Stimulated activated CD4-positive, alpha-beta T cell treated with anti-CD3 and anti-CD28 coated beads, Interleukin-1b, Interleukin-23, amount 100 ng/mL, for 24 hours (primary cell): ENCODE measurements around the gene SENP2.
"Not testable (repeated sequence)": the region's sequence is repeated elsewhere in the genome, so short reads cannot be mapped to it uniquely, and the experiment has no call there.

Experiments used
- DNase-seq, 4 experiments: peaks; one replicate each; pipeline ENCODE4 v3.0.0-alpha.2; 2020; ENCODE audit warnings: low read depth in 4 of 4, low spot score in 1 of 4

Gene SENP2

DNA sequence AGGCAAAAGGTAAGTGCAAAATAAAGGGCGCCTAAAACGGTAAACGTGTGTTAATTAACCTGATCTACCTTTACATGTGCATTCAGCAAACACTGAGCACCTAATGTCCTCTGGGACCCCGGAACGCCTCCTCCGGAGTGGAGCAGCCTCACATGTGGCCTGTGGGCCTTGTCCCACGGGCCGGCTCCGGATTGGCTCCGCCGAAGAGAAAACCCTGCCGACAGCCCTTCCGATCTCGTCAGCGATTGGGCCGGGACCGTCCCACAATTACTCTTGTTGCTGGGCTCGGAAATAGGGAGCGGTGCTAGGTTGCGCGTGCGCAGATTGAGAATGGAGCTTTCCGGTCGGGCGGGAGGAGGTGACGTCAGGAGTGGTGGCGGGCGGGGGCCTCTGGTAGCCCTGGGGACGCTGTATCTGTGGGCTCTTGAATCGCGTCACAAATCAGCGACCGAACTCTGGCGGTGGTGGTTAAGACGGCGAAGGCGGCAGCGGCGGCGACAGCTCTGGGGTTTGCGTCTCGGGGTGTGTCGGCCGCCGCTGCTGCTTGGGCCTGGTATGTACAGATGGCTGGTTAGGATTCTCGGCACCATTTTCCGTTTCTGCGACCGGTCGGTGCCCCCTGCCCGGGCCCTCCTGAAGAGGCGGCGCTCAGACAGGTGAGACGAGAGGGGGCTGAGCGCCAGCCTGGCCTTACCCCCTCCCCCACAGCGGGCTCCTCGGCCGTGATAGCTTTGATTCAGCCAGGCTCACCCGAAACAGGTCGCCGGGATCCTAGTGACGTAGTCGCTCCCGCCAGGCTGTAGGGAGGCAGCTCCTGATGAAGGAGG is at the start of gene SENP2:
SENP2 (plus strand) TSS at position 437 of the 827 bp plus-strand sequence; CDS start at position 556, 119 bp downstream.
- peak; percentile 98 to 99 (median 99) for DNase-seq

DNA sequence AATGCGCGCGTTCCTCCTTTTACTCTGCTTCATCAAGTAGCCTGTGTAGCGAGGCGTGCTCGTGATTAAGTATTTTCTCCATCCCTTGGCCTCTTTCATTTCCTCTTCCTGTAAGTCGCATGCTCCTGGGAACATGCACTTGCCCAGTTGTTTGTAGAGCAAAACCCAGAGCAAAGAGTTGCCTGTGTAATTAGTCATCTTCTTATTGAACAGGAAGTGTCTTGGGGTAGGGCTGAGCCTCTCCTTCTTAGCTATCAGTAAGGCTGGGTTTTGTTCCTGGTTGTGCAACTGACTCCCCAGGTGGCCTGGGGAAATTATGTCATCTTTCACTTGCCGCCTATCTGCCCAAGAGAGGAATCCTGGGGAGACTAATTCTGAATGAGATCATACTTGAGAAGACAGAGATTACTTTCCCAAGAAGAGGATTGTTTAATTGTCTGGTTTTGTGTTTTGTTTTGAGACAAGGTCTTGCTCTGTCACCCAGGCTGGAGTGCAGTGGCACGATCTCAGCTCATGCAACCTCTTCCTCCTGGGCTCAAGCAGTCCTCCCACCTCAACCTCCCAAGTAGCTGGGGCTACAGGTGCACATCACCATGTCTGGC is 48.6 kb upstream of the SENP2 start:
- peak in 2 of 4 experiments; percentile 16 to 41 for DNase-seq

GRCh38 chr3:185539934-185540333 is 46.2 kb upstream of the SENP2 start:
- no peak for DNase-seq

GRCh38 chr3:185540695-185541094 is 45.4 kb upstream of the SENP2 start:
- DNase-seq: no peak

GRCh38 chr3:185549122-185549521 is 37.0 kb upstream of the SENP2 start:
- DNase-seq: no peak

- no peak for DNase-seq
Measured at GRCh38 chr3:185549651-185550111, 36.4 kb upstream of the SENP2 start.

- DNase-seq: no peak
Measured at GRCh38 chr3:185552358-185552877, 33.7 kb upstream of the SENP2 start, which contains the start of gene LIPH. TSS of gene LIPH (minus strand) at chr3:185552588. CDS start at chr3:185552471, 117 bp downstream.

GRCh38 chr3:185555101-185555501 is 31.0 kb upstream of the SENP2 start:
- DNase-seq: no peak

GRCh38 chr3:185555860-185556347 is 30.2 kb upstream of the SENP2 start:
- DNase-seq: no peak

- DNase-seq: not testable (repeated sequence)
Measured at GRCh38 chr3:185556640-185557039, 29.5 kb upstream of the SENP2 start.

DNA sequence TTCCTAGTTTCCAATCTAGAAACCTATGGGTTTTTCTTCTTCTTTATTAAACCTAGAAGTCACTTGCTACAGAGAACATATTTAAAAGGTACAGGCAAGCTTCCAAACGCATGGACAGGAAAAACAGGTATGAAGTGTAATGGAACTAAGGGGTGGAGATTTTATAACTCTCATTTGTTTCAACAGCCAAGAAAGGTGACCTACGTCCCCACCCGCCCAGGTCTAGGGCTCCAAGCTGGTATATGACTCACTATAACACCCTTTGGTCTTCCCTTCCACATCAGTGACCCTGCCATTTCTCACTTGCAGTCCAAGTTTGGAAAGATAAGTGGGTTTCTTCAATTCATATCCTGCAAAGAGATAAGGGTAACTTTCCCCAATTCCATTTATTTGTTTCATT is 27.7 kb upstream of the SENP2 start:
- no peak for DNase-seq

DNA sequence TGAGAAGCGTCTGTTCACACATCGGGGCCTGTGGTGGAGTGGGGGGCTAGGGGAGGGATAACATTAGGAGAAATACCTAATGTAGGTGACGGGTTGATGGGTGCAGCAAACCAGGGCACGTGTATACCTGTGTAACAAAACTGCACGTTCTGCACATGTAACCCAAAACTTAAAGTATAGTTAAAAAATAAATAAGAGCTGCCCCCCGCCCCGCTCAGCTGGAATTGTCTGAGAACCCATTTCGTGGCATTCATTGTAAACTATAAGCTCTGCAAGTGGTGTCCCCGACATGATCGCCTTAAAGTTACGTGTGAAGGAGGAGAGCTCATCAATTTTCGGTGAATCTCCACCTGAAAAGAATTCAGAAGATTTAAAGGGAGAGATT is 26.4 kb upstream of the SENP2 start:
- no peak for DNase-seq

DNA sequence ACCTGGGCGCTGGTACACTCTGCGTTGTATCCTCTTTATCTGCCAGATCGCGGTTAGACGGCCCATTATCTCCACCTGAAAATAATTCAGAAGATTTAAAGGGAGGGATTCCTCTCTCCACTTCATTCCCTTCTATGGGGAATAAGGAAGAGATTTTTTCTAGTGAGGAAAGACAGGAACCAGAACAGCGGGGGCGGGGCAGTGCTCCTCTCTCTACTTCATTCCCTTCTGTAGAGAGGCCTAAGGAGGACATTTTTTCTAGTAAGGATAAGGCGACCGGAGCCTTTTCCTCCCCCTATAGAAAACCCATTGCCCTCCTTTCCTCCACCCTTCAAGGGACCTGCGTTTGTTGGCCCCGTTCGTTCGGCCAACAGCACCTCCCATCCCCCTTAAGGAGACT is 25.4 kb upstream of the SENP2 start:
- DNase-seq: no peak

DNA sequence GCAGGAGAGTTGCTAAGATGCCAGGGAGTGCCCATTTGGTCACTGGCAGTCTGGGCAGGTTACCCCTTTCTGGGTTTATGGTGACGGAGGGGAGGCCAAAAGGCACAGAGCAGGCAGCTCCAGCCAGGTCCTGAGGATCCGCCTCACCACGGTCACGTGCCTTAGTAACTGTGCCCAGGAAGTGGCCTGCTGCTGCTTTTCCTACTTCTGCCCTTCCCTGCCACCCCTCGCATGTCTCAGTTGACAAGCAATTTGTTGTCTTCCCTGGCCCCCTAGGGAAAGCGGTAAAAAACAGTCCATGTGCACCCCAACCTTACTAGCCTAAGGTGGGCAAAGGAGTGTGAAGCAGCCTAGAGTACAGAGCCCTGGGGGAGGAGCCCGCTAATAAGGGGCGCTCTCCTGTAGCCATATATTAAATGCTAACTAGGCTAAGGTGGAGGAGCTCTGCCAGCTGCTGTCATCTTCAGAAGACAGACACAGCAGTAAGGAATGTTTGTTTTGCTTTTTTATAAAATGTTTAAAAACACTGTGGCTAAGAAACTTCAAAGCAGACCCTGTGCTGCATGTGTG is 24.6 kb upstream of the SENP2 start:
- no peak for DNase-seq

DNA sequence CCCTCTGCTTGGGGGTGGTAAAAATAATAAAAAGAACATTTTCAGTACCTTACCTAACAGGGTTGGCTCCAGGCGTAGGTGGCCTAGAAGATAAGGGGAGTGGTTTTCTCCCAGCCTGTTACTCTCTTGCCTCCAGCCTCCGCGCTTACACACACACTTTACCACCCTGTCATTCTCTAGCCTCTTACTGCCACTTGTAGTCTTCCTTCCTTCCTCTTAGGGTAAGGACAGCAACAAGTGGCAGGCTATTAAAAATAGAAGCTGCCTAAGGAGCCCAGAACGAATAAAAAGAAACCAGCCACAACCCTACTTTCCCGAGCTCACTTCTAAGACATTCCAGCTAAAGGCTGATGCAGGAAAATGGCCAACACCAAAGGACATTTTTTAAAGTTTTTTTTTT is 24.1 kb upstream of the SENP2 start:
- no peak for DNase-seq

DNA sequence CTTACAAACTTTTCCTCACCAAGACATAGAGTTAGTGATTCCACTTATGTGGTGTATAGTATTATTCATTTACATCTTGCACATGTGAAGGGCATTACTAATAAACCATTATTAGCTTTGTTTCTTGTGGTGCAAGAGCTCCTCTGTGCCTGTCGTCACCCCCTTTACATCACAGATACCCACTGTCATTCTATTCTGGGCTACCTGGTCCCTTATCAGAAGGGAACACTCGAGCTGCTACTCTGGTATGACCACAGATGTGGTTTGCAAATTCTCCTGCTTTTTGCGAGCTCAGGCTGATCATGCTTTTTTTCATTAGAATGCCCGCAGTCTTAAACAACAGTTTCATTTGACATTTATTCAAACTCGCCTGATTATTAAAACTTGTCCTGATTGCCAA is 13.9 kb upstream of the SENP2 start:
- DNase-seq: no peak

- not testable (repeated sequence) for DNase-seq
Measured at GRCh38 chr3:185575108-185575869, 10.8 kb upstream of the SENP2 start.

DNA sequence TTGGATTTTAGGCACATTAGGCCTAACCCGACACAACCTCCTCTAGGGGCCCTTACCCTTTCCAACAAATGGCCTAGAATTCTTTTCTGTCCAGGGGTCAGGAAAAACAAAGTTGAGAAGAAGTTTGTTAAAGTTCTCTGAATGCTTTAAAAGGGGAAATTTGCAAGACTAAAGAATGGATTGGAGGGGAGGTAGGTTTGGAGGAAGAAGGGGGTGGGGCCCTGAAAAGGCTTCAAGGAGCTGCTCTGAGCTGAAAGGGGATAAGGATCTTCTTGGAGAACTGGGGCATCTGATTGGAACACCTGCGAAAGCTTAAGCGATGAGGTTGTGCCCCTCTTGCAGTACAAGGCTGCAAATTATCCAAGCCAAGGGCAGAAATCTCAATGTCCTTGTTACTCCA is 3.9 kb upstream of the SENP2 start:
- DNase-seq: no peak

DNA sequence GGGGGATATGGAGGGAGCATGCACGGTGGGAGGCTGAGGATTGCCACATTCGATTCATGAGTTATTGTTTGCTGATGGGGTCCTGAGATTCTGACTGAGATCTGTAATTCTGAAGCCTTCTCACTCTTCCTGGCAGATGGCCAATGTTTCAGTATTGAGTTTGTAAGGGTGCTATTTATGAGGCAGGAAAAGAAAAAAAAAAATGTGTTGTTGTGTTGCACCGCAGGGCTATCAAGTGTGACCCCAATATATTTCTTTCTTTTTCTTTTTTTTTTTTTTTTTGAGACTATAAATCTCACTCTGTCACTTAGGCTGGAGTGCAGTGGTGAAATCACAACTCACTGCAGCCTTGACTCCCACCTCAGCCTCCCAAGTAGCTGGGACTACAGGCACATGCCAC is 3.2 kb upstream of the SENP2 start:
- no peak for DNase-seq

DNA sequence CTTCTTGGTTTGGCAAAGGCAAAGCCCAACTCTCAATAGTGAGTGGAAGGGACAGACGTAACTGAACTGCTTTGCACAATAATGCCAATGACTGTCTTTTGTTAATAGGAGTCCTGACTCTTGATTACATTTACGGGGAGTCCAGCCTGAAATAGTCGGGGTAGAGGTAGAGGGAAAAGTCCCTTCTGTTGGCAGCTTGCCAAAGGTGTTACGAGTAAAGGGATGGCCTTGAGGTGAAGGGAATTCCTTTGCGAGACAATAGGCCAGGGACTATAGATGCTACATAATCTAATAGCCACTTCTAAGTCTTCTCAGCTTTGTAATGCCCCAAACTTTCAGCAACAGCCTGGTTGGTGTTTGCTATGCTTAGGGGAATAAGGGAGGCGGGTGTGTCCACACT is 2.2 kb upstream of the SENP2 start:
- DNase-seq: no peak

DNA sequence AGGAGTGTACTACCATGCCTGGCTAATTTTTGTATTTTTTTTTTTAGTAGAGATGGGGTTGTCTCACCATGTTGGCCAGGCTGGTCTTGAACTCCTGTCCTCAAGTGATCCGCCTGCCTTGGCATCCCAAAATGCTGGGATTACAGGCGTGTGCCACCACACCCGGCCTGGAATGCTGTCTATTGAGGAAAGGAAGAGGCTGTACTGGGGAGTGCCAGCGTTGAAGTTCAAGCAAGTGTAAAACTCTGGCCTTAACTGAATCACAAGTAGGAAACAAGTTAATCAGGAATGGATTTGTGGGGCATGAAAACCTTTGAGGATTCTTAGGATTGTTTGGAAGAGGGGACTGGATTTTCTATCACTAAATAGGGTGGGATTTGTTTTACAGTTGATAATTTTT is 1.4 kb upstream of the SENP2 start:
- no peak for DNase-seq
